Epidermal melanocyte (primary cell): Measurements from ENCODE around the gene RNF225.
"Not testable (repeated sequence)": the region's sequence is repeated elsewhere in the genome, so short reads cannot be mapped to it uniquely, and the experiment has no call there.

ENCODE experiments used
- DNase-seq: peaks from one replicate; pipeline ENCODE4 v3.0.0; 2011; ENCODE audit warnings: low spot score; ENCODE audit not compliant: insufficient read length

RNF225 gene

GRCh38 chr19:58395220-58395978, at the start of gene RNF225:
RNF225 (plus strand) TSS chr19:58395656; CDS start chr19:58396090, 434 bp downstream.
- DNase-seq, result no peak

GRCh38 chr19:58346961-58347929, 48.2 kb upstream of the RNF225 start:
- peak; percentile 93 for DNase-seq

DNA sequence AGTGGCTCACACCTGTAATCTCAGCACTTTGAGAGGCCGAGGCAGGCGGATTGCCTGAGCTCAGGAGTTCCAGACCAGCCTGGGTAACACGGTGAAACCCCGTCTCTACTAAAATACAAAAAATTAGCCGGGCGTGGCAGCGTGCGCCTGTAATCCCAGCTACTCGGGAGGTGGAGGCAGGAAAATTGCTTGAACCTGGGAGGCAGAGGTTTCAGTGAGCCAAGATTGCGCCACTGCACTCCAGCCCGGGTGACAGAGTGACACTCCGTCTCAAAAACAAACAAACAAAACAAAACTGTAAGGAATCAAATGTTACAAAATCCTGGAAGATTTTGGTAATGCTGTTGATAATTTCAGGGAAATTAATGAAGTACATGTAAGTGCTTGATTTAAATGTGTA, 47.4 kb upstream of the RNF225 start:
- not testable (repeated sequence) for DNase-seq

DNA sequence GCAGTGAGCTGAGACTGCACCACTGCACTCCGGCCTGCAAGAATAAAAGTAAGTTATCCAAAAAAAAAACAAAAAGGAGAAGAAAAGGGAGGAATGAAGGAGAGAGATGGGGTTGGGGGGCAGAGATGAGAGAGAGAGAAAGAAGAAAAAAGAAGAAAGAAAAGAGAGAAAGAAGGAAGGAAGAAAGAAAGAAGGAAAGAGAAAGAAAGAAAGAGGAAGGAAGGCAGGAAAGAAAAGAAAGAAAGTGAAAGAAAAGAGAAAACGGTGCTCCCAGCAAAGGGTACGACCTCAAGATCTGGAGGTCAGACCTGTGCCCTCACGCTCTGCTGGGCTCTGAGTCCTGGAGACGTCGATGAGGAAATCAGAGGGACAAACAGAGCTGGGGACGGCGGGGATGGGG, 45.9 kb upstream of the RNF225 start:
- no peak for DNase-seq

- no peak for DNase-seq
Observed at GRCh38 chr19:58350001-58350861, 45.2 kb upstream of the RNF225 start.

DNA sequence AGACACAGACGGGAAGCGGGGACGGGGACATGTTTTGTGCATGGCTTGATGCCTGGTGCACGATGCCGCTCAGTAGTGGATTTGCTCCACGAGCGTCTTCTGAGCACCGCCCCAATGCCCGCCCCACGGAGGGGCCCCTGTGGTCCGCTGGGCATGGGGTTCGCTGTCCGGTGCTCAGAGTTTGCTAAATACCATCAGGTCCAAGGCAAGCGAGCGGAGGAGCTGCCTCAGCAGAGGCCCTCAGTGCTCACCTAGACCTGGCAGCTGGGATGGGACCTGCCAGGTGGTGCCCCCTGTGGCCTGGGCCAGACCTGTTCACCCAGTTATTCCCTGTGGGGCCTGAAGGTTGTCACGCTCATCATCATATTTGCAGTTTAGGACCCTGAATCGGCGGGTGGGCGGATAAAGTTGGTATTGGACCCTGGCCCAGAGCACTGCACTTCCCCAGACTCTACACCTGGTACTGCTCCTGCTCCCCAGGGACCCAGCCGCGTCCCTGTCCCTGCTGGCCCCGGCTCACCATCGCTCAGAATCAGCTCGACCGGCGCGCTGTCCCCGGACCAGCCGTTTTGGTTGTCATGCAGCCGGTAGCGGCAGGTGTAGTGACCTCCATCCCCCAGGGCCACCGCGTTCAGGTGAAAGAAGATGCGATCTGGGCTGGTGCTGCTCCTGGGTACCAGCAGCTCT, 44.4 kb upstream of the RNF225 start:
- no peak for DNase-seq

- no peak for DNase-seq
Observed at GRCh38 chr19:58351558-58351878, 43.9 kb upstream of the RNF225 start.

- no peak for DNase-seq
Observed at GRCh38 chr19:58351990-58352755, 43.3 kb upstream of the RNF225 start.

GRCh38 chr19:58352760-58353671, 42.4 kb upstream of the RNF225 start, which contains the start of gene A1BG:
A1BG (minus strand) TSS chr19:58353492; CDS start chr19:58353437, 55 bp downstream.
- DNase-seq, result no peak

DNA sequence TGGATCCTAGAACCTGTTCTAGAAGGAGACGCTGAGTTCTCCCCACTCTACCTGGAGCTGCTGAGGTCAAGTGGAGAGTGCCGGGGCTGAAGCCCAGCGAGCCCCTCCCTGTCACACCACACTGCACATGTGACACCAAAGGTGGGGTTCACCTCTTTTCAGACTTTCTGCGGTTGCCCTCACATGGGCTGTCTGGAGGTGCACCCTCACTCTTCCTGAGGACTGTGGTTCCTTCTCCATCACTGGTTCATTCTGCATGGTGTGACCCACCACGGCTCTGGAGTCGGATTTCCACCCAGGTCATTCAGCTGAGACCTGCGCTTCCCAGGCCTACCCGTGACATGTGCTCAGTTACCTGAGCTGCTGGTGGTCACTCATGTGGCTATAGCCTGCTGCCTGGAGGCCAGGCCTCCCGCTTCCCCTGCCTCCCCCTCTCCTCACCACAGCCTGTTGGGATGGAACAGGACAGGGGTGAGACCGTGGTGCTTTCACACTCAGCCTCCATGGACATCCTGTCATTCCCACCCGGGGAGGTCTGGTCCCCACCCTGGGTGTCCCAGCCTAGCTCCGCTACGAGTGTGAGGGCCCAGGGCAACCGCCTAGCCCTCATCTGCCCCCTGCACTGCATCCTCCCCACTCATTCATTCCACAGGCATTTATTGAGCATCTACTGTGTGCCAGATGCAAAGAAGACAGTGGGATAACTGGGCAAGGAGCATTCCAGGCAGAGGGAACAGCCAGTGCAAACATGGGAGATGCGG, 41.6 kb upstream of the RNF225 start:
- DNase-seq, result peak; percentile 13

DNA sequence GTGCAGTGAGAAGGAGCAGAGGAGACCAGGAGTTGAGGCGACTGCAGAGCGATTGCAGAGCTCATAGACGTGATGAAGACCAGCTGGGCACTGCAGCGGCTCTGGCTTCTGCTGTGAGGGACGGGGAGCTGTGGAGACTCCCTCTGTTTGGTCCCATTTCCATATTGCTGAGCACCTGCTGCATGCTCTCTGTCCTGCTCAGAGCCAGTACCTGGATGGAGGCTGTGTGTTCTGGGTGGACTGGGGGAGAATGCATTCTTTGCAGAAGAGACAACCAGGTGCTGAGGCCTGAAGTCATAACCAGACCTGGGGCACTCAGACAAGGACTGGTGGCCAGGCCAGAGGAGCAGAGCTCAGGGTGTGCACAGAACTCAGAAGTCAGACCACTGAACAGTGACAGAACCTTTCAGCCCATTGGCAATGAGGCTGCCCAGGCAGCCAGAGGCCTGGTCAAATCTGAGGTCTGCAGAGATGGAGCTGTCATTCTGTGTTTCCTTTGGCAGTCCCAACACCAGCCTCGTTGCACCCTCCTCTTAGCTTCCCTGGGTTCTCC, 40.9 kb upstream of the RNF225 start:
- DNase-seq, result peak; percentile 15

GRCh38 chr19:58355215-58355796, 40.1 kb upstream of the RNF225 start:
- peak; percentile 14 for DNase-seq

- peak; percentile 30 for DNase-seq
Observed at GRCh38 chr19:58355908-58356765, 39.3 kb upstream of the RNF225 start.

DNA sequence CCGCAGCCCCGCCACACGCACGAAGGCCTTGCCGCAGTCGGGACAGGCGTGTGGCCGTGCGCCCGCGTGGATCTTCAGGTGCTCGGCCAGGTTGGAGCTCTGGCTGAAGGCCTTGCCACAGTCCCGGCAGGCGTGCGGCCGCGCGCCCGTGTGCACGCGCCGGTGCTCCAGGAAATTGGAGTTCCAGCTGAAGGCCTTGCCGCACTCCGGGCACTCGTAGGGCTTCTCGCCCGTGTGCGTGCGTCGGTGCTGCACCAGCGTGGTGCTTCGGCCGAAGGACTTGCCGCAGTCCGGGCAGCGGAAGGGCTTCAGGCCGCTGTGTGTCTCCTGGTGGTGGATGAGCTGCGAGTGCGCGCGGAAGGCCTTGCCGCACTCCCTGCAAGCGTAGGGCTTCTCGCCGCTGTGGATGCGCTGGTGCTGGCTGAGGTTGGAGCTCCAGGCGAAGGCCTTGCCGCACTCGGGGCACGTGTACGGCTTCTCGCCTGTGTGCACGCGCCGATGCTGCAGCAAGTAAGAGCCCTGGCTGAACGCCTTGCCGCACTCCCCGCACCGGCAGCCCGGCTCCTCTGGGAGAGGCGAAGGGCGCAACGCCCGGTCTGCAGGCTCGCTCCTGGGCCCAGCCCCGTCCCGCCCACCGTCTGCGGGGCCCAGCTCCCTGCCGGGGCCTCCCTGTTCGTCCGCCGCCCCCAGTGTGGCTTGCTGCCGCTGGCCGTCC, 38.5 kb upstream of the RNF225 start:
- DNase-seq, result peak; percentile 15

- peak; percentile 16 for DNase-seq
Observed at GRCh38 chr19:58357481-58358145, 37.8 kb upstream of the RNF225 start.
